ES-I3 (cell line): Measurements from ENCODE around the gene ABHD12.

Source experiments
- H3K36me3 ChIP-seq: 2 replicates; pipeline ENCODE4 v1.6.1; 2013; ENCODE audit warnings: mild to moderate bottlenecking, low read length, control low read depth, moderate library complexity; ENCODE audit not compliant: insufficient read depth
- H3K4me1 ChIP-seq: 2 replicates; pipeline ENCODE4 v1.6.1; 2013; ENCODE audit warnings: mild to moderate bottlenecking, control low read depth, low read length; ENCODE audit not compliant: insufficient read depth
- H3K9ac ChIP-seq: 2 replicates; pipeline ENCODE4 v1.6.1; 2013; ENCODE audit warnings: low read depth, mild to moderate bottlenecking, low read length, moderate library complexity
- H3K9me3 ChIP-seq: 2 replicates; pipeline ENCODE4 v1.6.1; 2013; ENCODE audit warnings: mild to moderate bottlenecking, low read length, moderate library complexity; ENCODE audit not compliant: control insufficient read depth, insufficient read depth

ABHD12 gene

GRCh38 chr20:25258828-25259227 lies 131.8 kb downstream of the ABHD12 start:
- Histone ChIP-seq H3K36me3 (no peaks in the 10 kb centered on the region; the same call in none of the 2 replicates), H3K4me1 (0 out of 2 replicates have a peak, but pooled peaks cover 4% of the 10 kb centered on the region), H3K9ac (no peak overlapping the region), H3K9me3 (no peaks in the 10 kb centered on the region)

GRCh38 chr20:25258476-25258805 lies 132.2 kb downstream of the ABHD12 start:
- Histone ChIP-seq H3K9ac (no peak overlapping the region), H3K36me3 (no peaks in the 10 kb centered on the region; the same call in none of the 2 replicates), H3K9me3 (no peaks in the 10 kb centered on the region), H3K4me1 (0 out of 2 replicates have a peak, but pooled peaks cover 4% of the 10 kb centered on the region)

GRCh38 chr20:25257756-25258475 lies 132.7 kb downstream of the ABHD12 start:
- H3K36me3 ChIP-seq, result no peaks in the 10 kb centered on the region; the same call in none of the 2 replicates
- H3K9ac ChIP-seq, result no peak overlapping the region
- H3K4me1 ChIP-seq, result 0 out of 2 replicates have a peak, but pooled peaks cover 6% of the 10 kb centered on the region
- H3K9me3 ChIP-seq, result no peaks in the 10 kb centered on the region

- Histone ChIP-seq H3K36me3 (no peaks in the 10 kb centered on the region; the same call in none of the 2 replicates), H3K4me1 (peaks cover 13% of the 10 kb centered on the region; the same call in 1 of the 2 replicates), H3K9me3 (no peaks in the 10 kb centered on the region), H3K9ac (no peak overlapping the region)
Observed at GRCh38 chr20:25257130-25257529, 133.5 kb downstream of the ABHD12 start.

- H3K9ac ChIP-seq, result no peak overlapping the region
- H3K4me1 ChIP-seq, result peaks cover 16% of the 10 kb centered on the region; the same call in 1 of the 2 replicates
- H3K36me3 ChIP-seq, result no peaks in the 10 kb centered on the region; the same call in 1 of the 2 replicates
- H3K9me3 ChIP-seq, result no peaks in the 10 kb centered on the region
Observed at GRCh38 chr20:25256226-25256859, 134.3 kb downstream of the ABHD12 start.

- Histone ChIP-seq H3K9me3 (no peaks in the 10 kb centered on the region), H3K36me3 (no peaks in the 10 kb centered on the region; the same call in none of the 2 replicates), H3K9ac (no peak overlapping the region), H3K4me1 (peaks cover 16% of the 10 kb centered on the region; the same call in 1 of the 2 replicates)
Observed at GRCh38 chr20:25254986-25255680, 135.5 kb downstream of the ABHD12 start.

- H3K4me1 ChIP-seq, result peaks cover 16% of the 10 kb centered on the region; the same call in 1 of the 2 replicates
- H3K36me3 ChIP-seq, result no peaks in the 10 kb centered on the region; the same call in none of the 2 replicates
- H3K9ac ChIP-seq, result no peak overlapping the region
- no peaks in the 10 kb centered on the region for H3K9me3 ChIP-seq
Observed at GRCh38 chr20:25254571-25254970, 136.1 kb downstream of the ABHD12 start.

GRCh38 chr20:25253606-25254275 lies 136.9 kb downstream of the ABHD12 start:
- no peak overlapping the region for H3K9ac ChIP-seq
- H3K4me1 ChIP-seq, result peaks cover 16% of the 10 kb centered on the region; the same call in 1 of the 2 replicates
- no peaks in the 10 kb centered on the region; the same call in none of the 2 replicates for H3K36me3 ChIP-seq
- no peaks in the 10 kb centered on the region for H3K9me3 ChIP-seq

GRCh38 chr20:25252686-25253421 lies 137.8 kb downstream of the ABHD12 start:
- Histone ChIP-seq H3K4me1 (peaks cover 16% of the 10 kb centered on the region; the same call in 1 of the 2 replicates), H3K36me3 (no peaks in the 10 kb centered on the region; the same call in none of the 2 replicates), H3K9me3 (no peaks in the 10 kb centered on the region), H3K9ac (no peak overlapping the region)

GRCh38 chr20:25252230-25252651 lies 138.4 kb downstream of the ABHD12 start:
- no peak overlapping the region for H3K9ac ChIP-seq
- H3K4me1 ChIP-seq, result peaks cover 16% of the 10 kb centered on the region; the same call in 1 of the 2 replicates
- H3K36me3 ChIP-seq, result no peaks in the 10 kb centered on the region; the same call in none of the 2 replicates
- H3K9me3 ChIP-seq, result no peaks in the 10 kb centered on the region

GRCh38 chr20:25251558-25251957 lies 139.1 kb downstream of the ABHD12 start:
- peaks cover 16% of the 10 kb centered on the region; the same call in 1 of the 2 replicates for H3K4me1 ChIP-seq
- no peak overlapping the region for H3K9ac ChIP-seq
- H3K9me3 ChIP-seq, result no peaks in the 10 kb centered on the region
- H3K36me3 ChIP-seq, result no peaks in the 10 kb centered on the region; the same call in none of the 2 replicates

GRCh38 chr20:25251019-25251418 lies 139.6 kb downstream of the ABHD12 start:
- Histone ChIP-seq H3K9ac (no peak overlapping the region), H3K4me1 (peaks cover 16% of the 10 kb centered on the region; the same call in 1 of the 2 replicates), H3K36me3 (no peaks in the 10 kb centered on the region; the same call in none of the 2 replicates), H3K9me3 (no peaks in the 10 kb centered on the region)

- Histone ChIP-seq H3K4me1 (peaks cover 17% of the 10 kb centered on the region; the same call in 1 of the 2 replicates), H3K9me3 (no peaks in the 10 kb centered on the region), H3K36me3 (no peaks in the 10 kb centered on the region; the same call in none of the 2 replicates), H3K9ac (no peak overlapping the region)
Observed at GRCh38 chr20:25250508-25250907, 140.1 kb downstream of the ABHD12 start.
